IMR-90 (cell line): ENCODE data around the gene EMX2.

Experiments used
- BHLHE40 ChIP-seq: fragments of 150-350 bp; IDR thresholded peaks from 2 replicates; pipeline ENCODE4 v1.6.1; 2016; ENCODE audit warnings: mild to moderate bottlenecking, low read depth, low read length
- CEBPB ChIP-seq: IDR thresholded peaks from 2 replicates; pipeline ENCODE4 v1.6.1; 2012; ENCODE audit warnings: low read depth, low read length, improper control_type of control experiment
- CHD1 ChIP-seq: IDR thresholded peaks from 2 replicates; pipeline ENCODE4 v1.6.1; 2012; ENCODE audit warnings: low read depth, low read length, improper control_type of control experiment
- CTCF ChIP-seq: conservative IDR thresholded peaks from 2 replicates; pipeline ENCODE4 v1.5.1; 2012; ENCODE audit warnings: mild to moderate bottlenecking, low read depth, low read length, improper control_type of control experiment
- ELK1 ChIP-seq: fragments of 150-350 bp; IDR thresholded peaks from 2 replicates; pipeline ENCODE4 v1.6.1; 2016; ENCODE audit warnings: low read depth, mild to moderate bottlenecking, low read length, moderate library complexity, borderline replicate concordance
- FOS ChIP-seq: fragments of 150-350 bp; IDR thresholded peaks from 2 replicates; pipeline ENCODE4 v1.6.1; 2016; ENCODE audit warnings: low read depth, low read length
- MAFK ChIP-seq: IDR thresholded peaks from 2 replicates; pipeline ENCODE4 v1.6.1; 2012; ENCODE audit warnings: low read depth, low read length, improper control_type of control experiment
- MAZ ChIP-seq: IDR thresholded peaks from 2 replicates; pipeline ENCODE4 v1.6.1; 2012; ENCODE audit warnings: low read depth, mild to moderate bottlenecking, low read length, improper control_type of control experiment, moderate library complexity, borderline replicate concordance
- MXI1 ChIP-seq: IDR thresholded peaks from 2 replicates; pipeline ENCODE4 v1.6.1; 2012; ENCODE audit warnings: low read depth, mild to moderate bottlenecking, low read length, moderate library complexity, borderline replicate concordance
- POLR2A ChIP-seq: IDR thresholded peaks from 2 replicates; pipeline ENCODE4 v1.6.1; 2012; ENCODE audit warnings: mild to moderate bottlenecking, low read depth, low read length
- RAD21 ChIP-seq: IDR thresholded peaks from 2 replicates; pipeline ENCODE4 v1.6.1; 2012; ENCODE audit warnings: low read length, improper control_type of control experiment
- RCOR1 ChIP-seq: IDR thresholded peaks from 2 replicates; pipeline ENCODE4 v1.6.1; 2012; ENCODE audit warnings: mild to moderate bottlenecking, low read length, improper control_type of control experiment; ENCODE audit not compliant: insufficient replicate concordance
- RFX5 ChIP-seq: IDR thresholded peaks from 2 replicates; pipeline ENCODE4 v1.8.0; 2012; ENCODE audit warnings: low read depth, mild to moderate bottlenecking, low read length, moderate library complexity
- USF2 ChIP-seq: fragments of 150-350 bp; IDR thresholded peaks from 2 replicates; pipeline ENCODE4 v1.6.1; 2017; ENCODE audit warnings: mild to moderate bottlenecking, antibody characterized with exemption, low read length, low read depth

GRCh38 chr10:117590101-117590875 lies 47.7 kb downstream of the EMX2 start:
- TF ChIP-seq CTCF (no peak), CEBPB (no peak), MXI1 (no peak), POLR2A (no peak), USF2 (no peak), BHLHE40 (no peak), RFX5 (no peak), MAFK (no peak), RCOR1 (no peak), RAD21 (no peak), MAZ (no peak), ELK1 (no peak), CHD1 (no peak), FOS (no peak)
